Testis (tissue), 2 donors: Measurements from ENCODE around the gene ELF1.

Experiments
- CTCF ChIP-seq, 3 experiments: fragments of 450-650 bp in 2 of 3; fragments of 200-600 bp in 1 of 3; sonication (generic) in 1 of 3; IDR thresholded peaks; one replicate each; pipeline ENCODE4 v1.5.1; 2016 to 2019; ENCODE audit warnings: antibody characterized with exemption in 3 of 3, mild to moderate bottlenecking in 2 of 3, moderate library complexity in 1 of 3
- POLR2A ChIP-seq: fragments of 450-650 bp; IDR thresholded peaks from one replicate; pipeline ENCODE4 v1.6.1; 2017; ENCODE audit warnings: antibody characterized with exemption, mild to moderate bottlenecking, moderate library complexity

- no peak for TF ChIP-seq CTCF (IDR thresholded peaks at IDR 0.05)
- no peak for TF ChIP-seq POLR2A
Observed at GRCh38 chr13:40968416-40969000, 50.6 kb downstream of the ELF1 start.
